Activated naive CD4-positive, alpha-beta T cell treated with anti-CD3 and anti-CD28 coated beads, Interleukin-2, amount 50 U/mL, for 72 hours (primary cell): ENCODE measurements around the gene PPOX. TPM values are rescaled to one million over a fixed set of nuclear protein-coding genes. Genes with fewer than 3 reads are reported as not detected.
A peak's percentile ranks its signal among the peaks of the same experiment; 100 is the strongest.

Source experiments
- ATAC-seq, 2 donors: fragments of 150-1000 bp; cut with Tn5 transposase; 2 replicates each; pipeline ENCODE4 v1.10.0; 2021; ENCODE audit warnings: mild to moderate bottlenecking in 2 of 2, moderate library complexity in 2 of 2
- DNase-seq, 2 donors: peaks; one replicate each; pipeline ENCODE4 v3.0.0; 2021 to 2022; ENCODE audit warnings: low spot score in 2 of 2
- H3K27ac Mint-ChIP-seq, 2 donors: one replicate each; pipeline ENCODE4 v1.8.0; 2022; ENCODE audit warnings: mild to moderate bottlenecking in 2 of 2, mixed read lengths in 2 of 2
- H3K36me3 Mint-ChIP-seq, 2 donors: one replicate each; pipeline ENCODE4 v1.8.0; 2022; ENCODE audit warnings: mixed read lengths in 2 of 2
- H3K9me3 Mint-ChIP-seq, 2 donors: one replicate each; pipeline ENCODE4 v1.8.0; 2022; ENCODE audit warnings: mixed read lengths in 2 of 2
- total RNA-seq, 2 donors: library from RNA; stranded (reverse); gene quantifications; one replicate each; pipeline ENCODE4 v1.2.3, GENCODE V29; 2022

Gene PPOX
- total RNA-seq, 2 donors from 2014 or later: 28.2 to 41.0 TPM

GRCh38 chr1:161185732-161186311, 19.6 kb downstream of the PPOX start:
- H3K27ac Mint-ChIP-seq: peak overlapping the region; percentile 83 to 97
- H3K9me3 Mint-ChIP-seq: peaks cover 0 to 9% of the 10 kb centered on the region in 2 donors
- ATAC-seq: no peak
- peaks cover 0 to 4% of the 10 kb centered on the region in 2 donors for H3K36me3 Mint-ChIP-seq
- no peak for DNase-seq

DNA sequence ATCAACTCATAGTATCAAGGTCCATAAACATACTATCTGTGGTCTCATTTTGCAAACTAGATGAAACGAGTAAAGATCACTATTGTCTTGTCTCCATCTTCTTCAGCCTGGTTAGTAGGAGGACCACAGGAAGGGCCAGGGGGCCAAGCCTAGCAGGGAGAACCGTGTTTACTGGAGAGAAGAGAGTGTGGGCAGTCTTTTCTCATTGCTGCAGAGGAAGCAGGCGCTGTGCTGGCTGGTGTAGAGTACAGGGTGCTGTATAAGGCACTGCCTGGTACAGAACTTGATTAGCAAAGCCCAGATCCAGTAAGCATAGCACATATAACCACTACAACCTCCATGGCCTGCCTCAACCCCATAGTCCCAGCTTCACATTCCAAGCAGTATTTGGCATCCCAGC, 21.1 kb downstream of the PPOX start:
- Mint-ChIP-seq H3K27ac (peak overlapping the region; percentile 39 to 97), H3K36me3 (no peaks in the 10 kb centered on the region), H3K9me3 (peaks cover 0 to 9% of the 10 kb centered on the region in 2 donors)
- no peak for ATAC-seq
- DNase-seq: no peak

DNA sequence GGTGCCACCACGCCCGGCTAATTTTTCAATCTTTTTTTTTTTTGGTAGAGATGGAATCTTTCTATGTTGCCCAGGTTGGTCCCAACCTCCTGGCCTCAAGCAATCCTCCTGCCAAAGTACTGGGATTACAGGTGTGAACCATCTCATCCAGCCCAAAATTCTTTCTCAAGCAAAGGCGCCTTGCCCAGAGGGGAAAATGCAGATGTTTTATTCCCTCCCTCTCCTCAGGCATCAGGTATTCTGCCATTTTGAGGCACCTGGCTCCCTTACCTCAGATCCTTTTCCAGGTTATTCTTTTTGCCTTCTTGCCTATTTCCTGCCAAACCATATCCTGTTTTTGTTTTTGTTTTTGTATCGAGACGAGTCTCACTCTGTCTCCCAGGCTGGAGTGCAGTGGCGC, 22.2 kb downstream of the PPOX start:
- Mint-ChIP-seq H3K36me3 (no peaks in the 10 kb centered on the region), H3K27ac (no peak overlapping the region), H3K9me3 (peaks cover 0 to 9% of the 10 kb centered on the region in 2 donors)
- ATAC-seq: no peak
- no peak for DNase-seq

DNA sequence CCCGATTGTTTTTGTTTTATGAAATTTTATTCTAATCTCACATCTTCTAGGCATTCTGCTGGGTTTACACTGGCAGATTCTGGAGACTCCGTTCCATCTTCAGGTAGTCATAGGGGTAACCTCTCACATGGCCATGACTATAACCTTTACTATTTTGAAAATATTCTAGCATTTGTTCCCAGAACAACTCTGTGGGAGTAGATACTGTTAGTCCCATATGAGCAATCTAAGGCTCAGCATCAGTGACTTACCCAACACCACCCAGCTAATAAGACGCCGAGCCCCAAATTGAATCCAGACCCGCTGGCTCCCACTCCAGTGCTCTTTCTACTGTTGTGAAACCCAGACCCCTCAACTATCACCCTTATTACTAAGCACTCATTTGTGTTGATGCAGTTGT, 22.8 kb downstream of the PPOX start:
- ATAC-seq (no peak), DNase-seq (no peak)
- Mint-ChIP-seq H3K36me3 (no peaks in the 10 kb centered on the region), H3K27ac (no peak overlapping the region), H3K9me3 (peaks cover 0 to 9% of the 10 kb centered on the region in 2 donors)

DNA sequence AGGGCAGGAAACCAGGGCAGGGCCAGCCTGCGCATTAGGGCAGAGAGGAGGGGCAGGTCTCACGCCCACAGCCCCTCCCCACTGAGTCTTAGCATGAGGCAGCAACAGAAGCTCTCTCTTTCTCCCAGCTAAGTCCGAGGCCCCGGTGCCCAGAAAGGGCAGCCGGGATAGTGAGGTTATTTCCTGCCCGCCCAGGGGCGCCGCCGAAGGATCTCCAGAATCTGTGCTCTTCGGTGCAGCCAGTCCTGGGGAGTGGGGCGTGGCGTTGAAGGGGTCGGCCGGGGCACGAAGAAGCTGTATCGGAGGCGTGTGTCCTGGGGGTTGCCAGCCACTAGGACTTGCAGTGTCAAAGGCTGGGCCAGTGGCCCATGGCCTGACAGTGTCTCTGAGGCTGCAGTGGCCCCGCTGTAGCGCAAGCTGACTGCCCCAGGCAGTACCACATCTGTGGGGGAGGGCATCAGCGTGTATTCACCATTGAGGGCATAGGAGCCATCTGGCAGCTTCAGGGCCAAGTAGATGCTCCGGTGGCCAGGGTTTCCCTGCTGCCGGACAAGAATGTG, 24.8 kb downstream of the PPOX start:
- H3K36me3 Mint-ChIP-seq: no peaks in the 10 kb centered on the region
- ATAC-seq (no peak), DNase-seq (no peak)
- peaks cover 0 to under 1% of the 10 kb centered on the region in 2 donors for H3K9me3 Mint-ChIP-seq
- H3K27ac Mint-ChIP-seq: no peak overlapping the region

- no peak overlapping the region for H3K27ac Mint-ChIP-seq
- ATAC-seq: no peak
These were observed 25.7 kb downstream of the PPOX start for GRCh38 chr1:161191971-161192370.

GRCh38 chr1:161192476-161193465, 26.5 kb downstream of the PPOX start:
- Mint-ChIP-seq H3K27ac (peak overlapping the region; percentile 21 to 94), H3K9me3 (no peaks in the 10 kb centered on the region)

More at GRCh38 chr1:161191971-161192370, 25.7 kb downstream of the PPOX start:
- Mint-ChIP-seq H3K9me3 (no peaks in the 10 kb centered on the region), H3K36me3 (no peaks in the 10 kb centered on the region)
- no peak for DNase-seq

DNA sequence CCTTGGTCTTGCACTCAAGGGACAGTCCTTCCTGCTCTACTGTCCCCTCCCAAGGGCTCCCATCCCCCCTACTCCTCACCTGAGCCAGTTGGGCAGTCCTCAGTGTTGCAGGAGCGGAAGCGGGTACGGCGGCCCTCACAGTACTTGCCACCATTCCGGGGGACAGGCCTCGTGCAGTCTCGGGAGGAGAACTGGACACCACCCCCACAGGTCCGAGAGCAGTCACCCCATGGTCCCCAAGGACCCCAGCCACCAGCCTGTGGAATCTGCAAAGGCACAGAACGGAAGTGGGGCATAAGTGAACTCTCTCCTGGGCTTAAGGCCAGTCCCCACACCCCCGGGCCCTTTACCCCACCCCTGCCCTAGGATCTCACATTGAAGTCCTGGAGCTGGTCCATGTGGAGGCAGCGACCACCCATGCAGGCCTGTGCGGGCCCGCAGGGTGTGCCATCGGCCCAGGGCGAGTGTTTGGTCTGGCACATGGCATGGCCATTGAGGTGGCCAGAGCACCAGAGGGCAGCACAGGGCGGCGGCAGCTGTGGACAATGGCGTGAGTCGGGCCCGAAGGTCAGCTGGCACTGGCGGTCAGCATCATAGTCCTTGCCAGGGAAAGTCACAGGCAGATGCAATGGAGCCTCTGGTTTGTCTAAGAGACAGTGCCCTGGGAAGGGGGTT, 27.5 kb downstream of the PPOX start:
- Mint-ChIP-seq H3K9me3 (no peaks in the 10 kb centered on the region), H3K27ac (peak overlapping the region in 1 of 2 donors; percentile 29), H3K36me3 (no peaks in the 10 kb centered on the region)
- ATAC-seq (no peak), DNase-seq (no peak)

More at GRCh38 chr1:161192476-161193465, 26.5 kb downstream of the PPOX start:
- DNase-seq: peak in 1 of 2 donors; percentile 60
- no peaks in the 10 kb centered on the region for H3K36me3 Mint-ChIP-seq
- peak; percentile 86 to 94 for ATAC-seq

DNA sequence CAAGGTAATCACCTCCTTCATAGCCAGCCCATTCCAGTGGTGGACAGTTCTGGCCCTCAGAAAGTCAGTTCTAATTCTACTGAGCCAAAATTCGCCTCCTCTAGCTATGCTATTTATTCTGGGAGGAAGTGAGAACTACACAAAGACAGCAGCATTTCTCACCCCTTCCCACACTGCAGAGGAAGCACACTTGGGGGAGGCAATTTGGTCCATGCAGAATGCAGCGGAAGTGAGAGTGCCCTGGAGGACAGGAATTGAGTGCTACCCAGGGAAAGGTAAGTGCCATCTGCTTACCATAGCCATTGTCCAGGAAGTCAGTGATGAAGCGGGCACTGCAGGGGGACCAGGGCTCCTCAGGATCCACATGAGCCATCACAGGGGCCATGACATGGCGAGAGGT, 28.9 kb downstream of the PPOX start:
- Mint-ChIP-seq H3K9me3 (no peaks in the 10 kb centered on the region), H3K27ac (peak overlapping the region in 1 of 2 donors; percentile 33), H3K36me3 (no peaks in the 10 kb centered on the region)
- no peak for DNase-seq
- no peak for ATAC-seq

DNA sequence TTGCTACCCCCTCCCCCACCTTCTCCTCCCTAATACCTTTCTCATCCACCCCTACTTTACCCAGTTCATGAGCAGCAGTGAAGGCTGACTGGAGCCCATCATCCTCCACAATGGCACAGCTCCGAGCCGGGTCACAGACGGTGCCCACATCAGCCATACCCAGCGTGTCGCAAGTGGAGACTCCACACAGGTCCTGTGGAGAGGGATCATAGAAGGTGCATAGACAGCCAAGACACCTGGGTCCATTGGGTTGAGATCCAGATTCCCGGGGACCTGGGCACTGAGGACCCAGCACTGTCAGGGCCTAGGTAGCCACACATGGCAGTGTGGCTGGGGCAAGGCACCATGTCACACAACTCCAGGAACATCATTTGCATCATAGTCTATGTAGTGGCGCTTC, 29.9 kb downstream of the PPOX start:
- Mint-ChIP-seq H3K9me3 (no peaks in the 10 kb centered on the region), H3K27ac (no peak overlapping the region), H3K36me3 (no peaks in the 10 kb centered on the region)
- DNase-seq: no peak
- ATAC-seq: no peak

GRCh38 chr1:161196521-161197451, 30.6 kb downstream of the PPOX start:
- peak overlapping the region in 1 of 2 donors; percentile 92 for H3K27ac Mint-ChIP-seq

GRCh38 chr1:161197560-161198193, 31.5 kb downstream of the PPOX start:
- Mint-ChIP-seq H3K9me3 (no peaks in the 10 kb centered on the region), H3K36me3 (peaks cover 6 to 8% of the 10 kb centered on the region in 2 donors), H3K27ac (peak overlapping the region; percentile 28 to 92)
- ATAC-seq (no peak), DNase-seq (no peak)

More at GRCh38 chr1:161196521-161197451, 30.6 kb downstream of the PPOX start:
- ATAC-seq: no peak
- Mint-ChIP-seq H3K36me3 (no peaks in the 10 kb centered on the region), H3K9me3 (no peaks in the 10 kb centered on the region)
- no peak for DNase-seq

DNA sequence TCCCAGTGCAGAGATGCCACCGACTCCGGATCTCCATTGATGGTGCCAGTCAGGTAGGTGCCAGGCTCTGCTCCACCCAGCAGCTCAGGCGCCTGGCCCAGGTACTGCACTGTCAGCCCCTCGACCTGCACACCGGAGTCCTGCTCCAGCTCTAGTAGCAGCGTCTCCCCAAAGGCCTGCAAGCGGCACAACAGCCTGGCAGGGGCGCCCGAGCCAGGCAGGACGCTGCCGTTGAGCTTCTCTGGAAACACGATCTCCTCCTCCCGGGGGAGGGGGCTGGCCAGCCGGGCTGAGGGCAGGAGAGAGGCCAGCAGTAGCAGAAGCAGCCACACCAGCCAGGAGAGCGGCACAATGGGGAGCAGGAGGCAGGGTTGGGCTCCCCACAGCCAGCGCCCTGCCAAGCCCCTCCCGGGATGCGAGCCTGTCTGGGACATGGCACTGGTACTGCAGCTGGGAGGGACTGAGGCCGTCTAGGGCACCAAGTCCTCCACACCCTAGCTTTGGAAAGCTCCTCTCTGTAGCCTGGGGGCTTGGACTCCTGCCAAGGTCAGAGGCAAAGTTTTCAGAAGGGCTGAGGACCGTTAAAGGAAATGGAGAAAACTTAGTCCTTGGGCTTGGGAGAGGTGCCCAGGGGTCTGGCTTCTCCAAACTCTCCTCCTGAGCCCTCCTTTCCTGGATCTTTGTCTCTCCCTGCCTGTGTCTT, 32.1 kb downstream of the PPOX start:
- Mint-ChIP-seq H3K27ac (peak overlapping the region in 1 of 2 donors; percentile 95), H3K36me3 (peaks cover 10% of the 10 kb centered on the region in 2 donors), H3K9me3 (no peaks in the 10 kb centered on the region)
- DNase-seq (no peak), ATAC-seq (no peak)

DNA sequence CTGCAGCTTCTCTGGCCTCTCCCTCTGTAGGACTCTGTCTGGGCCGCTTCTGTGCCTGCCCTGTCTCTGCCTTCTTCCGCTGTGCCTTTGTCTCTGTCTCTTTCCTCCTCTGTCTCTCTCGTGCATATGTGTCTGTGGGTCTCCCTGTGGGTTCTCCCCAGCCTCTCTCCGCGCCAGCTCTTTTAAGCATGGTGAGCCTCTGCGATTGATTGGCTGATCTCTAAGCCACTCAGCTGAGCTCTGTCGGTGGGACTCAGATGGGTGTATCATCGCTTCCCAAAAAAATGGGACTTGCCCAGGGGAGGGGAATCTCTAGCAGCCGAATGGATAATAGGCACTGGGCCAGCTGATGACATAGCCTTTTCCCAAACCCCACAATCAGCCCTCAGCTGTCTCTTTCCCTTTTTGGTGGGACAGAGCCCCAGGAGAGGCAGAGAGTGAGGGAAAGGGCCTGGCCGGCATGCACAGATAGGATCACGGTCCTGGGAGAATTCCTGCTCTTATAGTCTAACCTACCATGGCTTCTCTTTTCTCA, 32.7 kb downstream of the PPOX start, which contains the start of gene ADAMTS4:
Gene ADAMTS4 (minus strand): TSS at position 158 of the 535 bp plus-strand sequence. CDS start 427 bp downstream, outside the sequence.
- H3K27ac Mint-ChIP-seq: peak within 1 kb of the TSS; percentile 95 to 97
- no peaks in the 10 kb centered on the region for H3K9me3 Mint-ChIP-seq
- H3K36me3 Mint-ChIP-seq: peaks cover 15 to 16% of the 10 kb centered on the region in 2 donors
- DNase-seq (no peak), ATAC-seq (no peak)
